Endothelial cell (in vitro differentiated cells): ENCODE results near the gene AMPH. TPM values are rescaled to one million over a fixed set of nuclear protein-coding genes. Genes with fewer than 3 reads are reported as not detected.

Experiments used
- DNase-seq: peaks from one replicate; pipeline ENCODE4 v3.0.0; 2021; ENCODE audit warnings: low spot score
- H3K27ac Mint-ChIP-seq: one replicate; pipeline ENCODE4 v1.8.0; 2021; ENCODE audit warnings: mixed read lengths, inconsistent platforms; ENCODE audit not compliant: unreplicated experiment
- H3K27me3 Mint-ChIP-seq: one replicate; pipeline ENCODE4 v1.8.0; 2021; ENCODE audit warnings: mild to moderate bottlenecking, moderate library complexity, mixed read lengths, inconsistent platforms; ENCODE audit not compliant: unreplicated experiment
- H3K36me3 Mint-ChIP-seq: one replicate; pipeline ENCODE4 v1.8.0; 2021; ENCODE audit warnings: mild to moderate bottlenecking, low read depth, mixed read lengths, inconsistent platforms; ENCODE audit not compliant: unreplicated experiment
- H3K4me1 Mint-ChIP-seq: one replicate; pipeline ENCODE4 v1.8.0; 2021; ENCODE audit warnings: mild to moderate bottlenecking, mixed read lengths, inconsistent platforms; ENCODE audit not compliant: unreplicated experiment
- H3K4me3 Mint-ChIP-seq: one replicate; pipeline ENCODE4 v1.8.0; 2021; ENCODE audit warnings: mild to moderate bottlenecking, mixed read lengths, inconsistent platforms; ENCODE audit not compliant: unreplicated experiment
- H3K9me3 Mint-ChIP-seq: one replicate; pipeline ENCODE4 v1.8.0; 2021; ENCODE audit warnings: mixed read lengths, inconsistent platforms; ENCODE audit not compliant: unreplicated experiment
- total RNA-seq: library from RNA; stranded (reverse); fragmentation: NEBNext Ultra II Directional; extraction: Animal tissue kit (Norgen Biotek cat#: 25700); gene quantifications from one replicate; pipeline ENCODE4 v1.2.1, GENCODE V29; 2021; ENCODE audit not compliant: unreplicated experiment
- TF ChIP-seq, protein P1 (sequence below): fragments of 200-600 bp; sonication (generic); IDR thresholded peaks from one replicate; pipeline ENCODE4 v1.5.0; 2021; ENCODE audit warnings: antibody characterized with exemption; ENCODE audit not compliant: unreplicated experiment

AMPH gene
- total RNA-seq, 1 donor from 2014 or later: 1.6 TPM

DNA sequence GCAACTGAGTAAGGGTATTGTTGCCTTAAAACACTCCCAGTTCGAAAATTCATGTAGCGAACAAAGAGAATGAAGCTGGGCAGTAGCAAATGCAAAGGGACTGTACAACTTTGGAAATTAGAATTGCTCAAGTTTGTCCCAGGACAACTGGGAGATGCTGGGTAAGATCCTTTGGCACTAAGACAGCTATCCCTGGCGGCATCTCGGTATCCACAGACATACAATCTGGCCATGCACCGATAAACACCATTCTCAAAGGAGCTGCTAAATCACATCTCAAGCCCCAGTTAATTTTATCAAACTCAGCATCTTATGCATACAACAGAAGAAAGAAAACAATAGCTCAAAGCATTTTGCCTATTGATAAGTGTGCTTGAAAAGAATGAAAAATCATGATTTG lies 177.3 kb downstream of the AMPH start:
- Mint-ChIP-seq H3K27ac (no peak overlapping the region), H3K36me3 (no peaks in the 10 kb centered on the region), H3K4me1 (no peaks in the 10 kb centered on the region), H3K27me3 (peaks cover 3% of the 10 kb centered on the region), H3K9me3 (no peaks in the 10 kb centered on the region), H3K4me3 (no peak overlapping the region)
- DNase-seq: no peak
- TF ChIP-seq, protein P1, sequence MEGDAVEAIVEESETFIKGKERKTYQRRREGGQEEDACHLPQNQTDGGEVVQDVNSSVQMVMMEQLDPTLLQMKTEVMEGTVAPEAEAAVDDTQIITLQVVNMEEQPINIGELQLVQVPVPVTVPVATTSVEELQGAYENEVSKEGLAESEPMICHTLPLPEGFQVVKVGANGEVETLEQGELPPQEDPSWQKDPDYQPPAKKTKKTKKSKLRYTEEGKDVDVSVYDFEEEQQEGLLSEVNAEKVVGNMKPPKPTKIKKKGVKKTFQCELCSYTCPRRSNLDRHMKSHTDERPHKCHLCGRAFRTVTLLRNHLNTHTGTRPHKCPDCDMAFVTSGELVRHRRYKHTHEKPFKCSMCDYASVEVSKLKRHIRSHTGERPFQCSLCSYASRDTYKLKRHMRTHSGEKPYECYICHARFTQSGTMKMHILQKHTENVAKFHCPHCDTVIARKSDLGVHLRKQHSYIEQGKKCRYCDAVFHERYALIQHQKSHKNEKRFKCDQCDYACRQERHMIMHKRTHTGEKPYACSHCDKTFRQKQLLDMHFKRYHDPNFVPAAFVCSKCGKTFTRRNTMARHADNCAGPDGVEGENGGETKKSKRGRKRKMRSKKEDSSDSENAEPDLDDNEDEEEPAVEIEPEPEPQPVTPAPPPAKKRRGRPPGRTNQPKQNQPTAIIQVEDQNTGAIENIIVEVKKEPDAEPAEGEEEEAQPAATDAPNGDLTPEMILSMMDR: no peak

GRCh38 chr7:38453168-38453567 lies 178.0 kb downstream of the AMPH start:
- TF ChIP-seq, protein P1: no peak
- Mint-ChIP-seq H3K4me3 (no peak overlapping the region), H3K36me3 (no peaks in the 10 kb centered on the region), H3K27me3 (peaks cover 3% of the 10 kb centered on the region), H3K9me3 (no peaks in the 10 kb centered on the region), H3K27ac (no peak overlapping the region), H3K4me1 (no peaks in the 10 kb centered on the region)
- DNase-seq: no peak

GRCh38 chr7:38452681-38453108 lies 178.5 kb downstream of the AMPH start:
- TF ChIP-seq, protein P1: no peak
- Mint-ChIP-seq H3K9me3 (no peaks in the 10 kb centered on the region), H3K27ac (no peak overlapping the region), H3K36me3 (no peaks in the 10 kb centered on the region), H3K4me1 (no peaks in the 10 kb centered on the region), H3K27me3 (peaks cover 3% of the 10 kb centered on the region), H3K4me3 (no peak overlapping the region)
- DNase-seq: no peak

GRCh38 chr7:38451840-38452239 lies 179.3 kb downstream of the AMPH start:
- DNase-seq: no peak
- TF ChIP-seq, protein P1: no peak
- H3K27me3 Mint-ChIP-seq: peaks cover 3% of the 10 kb centered on the region
- no peak overlapping the region for H3K27ac Mint-ChIP-seq
- no peaks in the 10 kb centered on the region for H3K4me1 Mint-ChIP-seq
- H3K36me3 Mint-ChIP-seq: no peaks in the 10 kb centered on the region
- H3K4me3 Mint-ChIP-seq: no peak overlapping the region
- H3K9me3 Mint-ChIP-seq: no peaks in the 10 kb centered on the region

GRCh38 chr7:38448584-38449234 lies 182.5 kb downstream of the AMPH start:
- TF ChIP-seq, protein P1: no peak
- DNase-seq: no peak
- no peak overlapping the region for H3K27ac Mint-ChIP-seq
- no peaks in the 10 kb centered on the region for H3K4me1 Mint-ChIP-seq
- peaks cover 3% of the 10 kb centered on the region for H3K27me3 Mint-ChIP-seq
- H3K36me3 Mint-ChIP-seq: no peaks in the 10 kb centered on the region
- no peak overlapping the region for H3K4me3 Mint-ChIP-seq
- H3K9me3 Mint-ChIP-seq: no peaks in the 10 kb centered on the region
